Adrenal gland (tissue), 5 donors: ENCODE data around the gene MILR1.

Experiments used
- POLR2A ChIP-seq, 2 donors: fragments of 450-650 bp; IDR thresholded peaks; one replicate each; pipeline ENCODE4 v1.6.1; 2017; ENCODE audit warnings: antibody characterized with exemption in 2 of 2, mild to moderate bottlenecking in 2 of 2, moderate library complexity in 1 of 2
- TF ChIP-seq, protein P1 (sequence below), 6 experiments: fragments of 450-650 bp in 4 of 6; fragments of 200-600 bp in 2 of 6; sonication (generic) in 1 of 6; IDR thresholded peaks; 1 replicate in 5 of 6; 2 replicates in 1 of 6; pipeline versions ENCODE4 v1.5.1 to v1.8.0; 2016 to 2021; ENCODE audit warnings: antibody characterized with exemption in 6 of 6, mild to moderate bottlenecking in 2 of 6, moderate library complexity in 1 of 6
- donor health status: DM: no; HTN: no; CAD: no.

GRCh38 chr17:64484380-64484779, 35.5 kb downstream of the MILR1 start:
- TF ChIP-seq, protein P1, sequence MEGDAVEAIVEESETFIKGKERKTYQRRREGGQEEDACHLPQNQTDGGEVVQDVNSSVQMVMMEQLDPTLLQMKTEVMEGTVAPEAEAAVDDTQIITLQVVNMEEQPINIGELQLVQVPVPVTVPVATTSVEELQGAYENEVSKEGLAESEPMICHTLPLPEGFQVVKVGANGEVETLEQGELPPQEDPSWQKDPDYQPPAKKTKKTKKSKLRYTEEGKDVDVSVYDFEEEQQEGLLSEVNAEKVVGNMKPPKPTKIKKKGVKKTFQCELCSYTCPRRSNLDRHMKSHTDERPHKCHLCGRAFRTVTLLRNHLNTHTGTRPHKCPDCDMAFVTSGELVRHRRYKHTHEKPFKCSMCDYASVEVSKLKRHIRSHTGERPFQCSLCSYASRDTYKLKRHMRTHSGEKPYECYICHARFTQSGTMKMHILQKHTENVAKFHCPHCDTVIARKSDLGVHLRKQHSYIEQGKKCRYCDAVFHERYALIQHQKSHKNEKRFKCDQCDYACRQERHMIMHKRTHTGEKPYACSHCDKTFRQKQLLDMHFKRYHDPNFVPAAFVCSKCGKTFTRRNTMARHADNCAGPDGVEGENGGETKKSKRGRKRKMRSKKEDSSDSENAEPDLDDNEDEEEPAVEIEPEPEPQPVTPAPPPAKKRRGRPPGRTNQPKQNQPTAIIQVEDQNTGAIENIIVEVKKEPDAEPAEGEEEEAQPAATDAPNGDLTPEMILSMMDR (IDR thresholded peaks at IDR 0.05), result no peak
- no peak for TF ChIP-seq POLR2A (IDR thresholded peaks at IDR 0.05)
